PC-3 (cell line): Measurements from ENCODE around the gene CYP46A1.

ENCODE experiments used
- CTCF ChIP-seq: fragments of 300-600 bp; sonication (generic); conservative IDR thresholded peaks from 2 replicates; pipeline ENCODE4 v1.5.1; 2017; ENCODE audit warnings: antibody characterized with exemption, low read depth, mild to moderate bottlenecking, low read length
- EZH2 ChIP-seq: fragments of 300-600 bp; sonication (generic); IDR thresholded peaks from one replicate; pipeline ENCODE4 v1.6.1; 2017; ENCODE audit warnings: antibody characterized with exemption, mild to moderate bottlenecking, low read length; ENCODE audit not compliant: unreplicated experiment
- EZH2phosphoT487 ChIP-seq: fragments of 300-600 bp; sonication (generic); IDR thresholded peaks from 2 replicates; pipeline ENCODE4 v1.6.1; 2018; ENCODE audit warnings: mild to moderate bottlenecking, antibody characterized with exemption, low read length, borderline replicate concordance

GRCh38 chr14:99647411-99647810 lies 36.7 kb upstream of the CYP46A1 start:
- no peak for TF ChIP-seq EZH2phosphoT487
- no peak for TF ChIP-seq CTCF
- no peak for TF ChIP-seq EZH2
